ENCODE data around the gene KIF26B.

The KIF26B gene

DNA sequence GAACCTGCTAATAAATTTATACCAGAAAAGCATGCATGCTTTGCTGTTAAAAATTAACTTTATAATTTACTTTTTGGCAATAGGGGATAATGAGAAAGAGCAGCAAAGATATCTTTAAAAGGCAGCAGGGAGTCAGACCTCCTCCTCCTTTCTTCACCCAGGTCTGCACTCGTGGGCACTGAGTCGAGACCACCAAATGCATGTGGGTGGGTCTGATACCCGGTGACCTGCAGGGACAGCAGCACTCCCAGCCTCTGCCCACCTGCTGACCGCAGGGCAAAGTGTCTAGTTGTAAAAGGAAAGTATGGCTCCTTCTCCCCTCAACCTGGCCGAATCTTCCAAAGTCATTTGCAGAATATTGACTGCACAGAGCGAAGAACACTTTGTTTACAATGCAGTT lies 43.7 kb upstream of the KIF26B start:
- POLR2A ChIA-PET, result no interaction called here
- no peak for DNase-seq
- H3K27me3 ChIP-seq (replicated peaks in 2 of 5; ENCODE audit: control insufficient read depth in 4 of 5, insufficient read depth in 5 of 5, low read length in 4 of 5), result no peaks in the 10 kb centered on the region
- no peak overlapping the region for H3K27ac ChIP-seq (ENCODE audit: insufficient read depth in 1 of 2, low read depth in 1 of 2, low read length in 2 of 2, poor library complexity in 1 of 2, severe bottlenecking in 2 of 2)
- H3K4me3 ChIP-seq (ENCODE audit: control insufficient read depth in 1 of 7, extremely low read depth in 1 of 7, insufficient read depth in 4 of 7, low read depth in 2 of 7, low read length in 6 of 7), result no peak overlapping the region
- no peaks in the 10 kb centered on the region for H3K9me3 ChIP-seq (ENCODE audit: control extremely low read depth in 1 of 5, control insufficient read depth in 4 of 5, insufficient read depth in 2 of 5, low read depth in 1 of 5, low read length in 4 of 5)
- CTCF ChIA-PET, result no interaction called here
- WGBS (ENCODE audit: insufficient coverage), result 94% methylated on average over 2 of the region's 6 CpGs
- peaks cover 0 to 12% (median 0%) of the 10 kb centered on the region in 4 experiments for H3K4me1 ChIP-seq (ENCODE audit: control extremely low read depth in 1 of 4, control insufficient read depth in 4 of 4, insufficient read depth in 4 of 4, low read length in 3 of 4)
- no peaks in the 10 kb centered on the region for H3K36me3 ChIP-seq (ENCODE audit: control insufficient read depth in 4 of 4, insufficient read depth in 4 of 4, low read length in 3 of 4)

DNA sequence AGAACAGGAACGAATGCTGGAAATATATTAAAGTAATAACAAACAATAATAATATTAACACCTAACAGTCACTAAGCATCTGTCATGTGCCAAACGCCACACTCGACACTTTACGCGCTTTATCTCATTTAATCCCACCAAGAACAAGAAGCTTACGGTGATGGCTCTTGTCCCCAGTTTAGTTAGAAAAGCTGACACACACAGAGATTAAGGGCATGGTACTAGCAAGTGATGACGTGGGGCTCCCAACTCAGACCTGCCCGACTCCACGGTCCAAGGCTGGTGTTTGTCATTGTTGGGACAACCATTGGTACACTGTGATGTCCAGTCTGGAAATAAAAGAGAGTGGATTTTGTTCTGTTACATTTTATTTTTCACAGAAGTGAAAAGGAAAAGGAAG lies 41.1 kb upstream of the KIF26B start:
- no peak for DNase-seq
- Histone ChIP-seq H3K27ac (ENCODE audit: insufficient read depth in 1 of 2, low read depth in 1 of 2, low read length in 2 of 2, poor library complexity in 1 of 2, severe bottlenecking in 2 of 2) (no peak overlapping the region), H3K4me1 (ENCODE audit: control extremely low read depth in 1 of 4, control insufficient read depth in 4 of 4, insufficient read depth in 4 of 4, low read length in 3 of 4) (peaks cover 0 to 10% (median 0%) of the 10 kb centered on the region in 4 experiments), H3K9me3 (ENCODE audit: control extremely low read depth in 1 of 5, control insufficient read depth in 4 of 5, insufficient read depth in 2 of 5, low read depth in 1 of 5, low read length in 4 of 5) (no peaks in the 10 kb centered on the region), H3K36me3 (ENCODE audit: control insufficient read depth in 4 of 4, insufficient read depth in 4 of 4, low read length in 3 of 4) (no peaks in the 10 kb centered on the region), H3K4me3 (ENCODE audit: control insufficient read depth in 1 of 7, extremely low read depth in 1 of 7, insufficient read depth in 4 of 7, low read depth in 2 of 7, low read length in 6 of 7) (no peak overlapping the region), H3K27me3 (replicated peaks in 2 of 5; ENCODE audit: control insufficient read depth in 4 of 5, insufficient read depth in 5 of 5, low read length in 4 of 5) (no peaks in the 10 kb centered on the region)
- CTCF ChIA-PET, result no interaction called here
- WGBS (ENCODE audit: insufficient coverage), result 99% methylated on average over 8 of the region's 9 CpGs
- POLR2A ChIA-PET, result no interaction called here

DNA sequence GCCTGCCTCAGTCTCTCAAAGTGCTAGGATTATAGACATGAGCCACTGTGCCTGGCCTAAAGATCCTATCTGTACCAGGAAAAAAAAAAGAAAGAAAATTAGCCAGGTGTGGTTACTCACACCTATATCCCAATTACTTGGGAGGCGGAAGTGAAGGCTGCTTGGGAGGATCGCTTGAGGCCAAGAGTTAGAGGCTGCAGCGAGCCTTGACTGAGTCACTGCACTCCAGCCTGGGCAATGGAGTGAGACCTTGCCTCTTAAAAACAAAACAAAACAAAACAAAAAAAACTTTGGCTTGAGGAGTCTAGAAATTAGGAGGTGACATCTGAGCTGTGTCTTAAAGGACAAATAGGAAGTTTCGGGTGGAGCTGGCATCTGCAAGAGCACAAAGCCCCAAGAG lies 38.7 kb upstream of the KIF26B start:
- H3K9me3 ChIP-seq (ENCODE audit: control extremely low read depth in 1 of 5, control insufficient read depth in 4 of 5, insufficient read depth in 2 of 5, low read depth in 1 of 5, low read length in 4 of 5), result no peaks in the 10 kb centered on the region
- 100% methylated on average over 3 of the region's 4 CpGs for WGBS (ENCODE audit: insufficient coverage)
- H3K4me3 ChIP-seq (ENCODE audit: control insufficient read depth in 1 of 7, extremely low read depth in 1 of 7, insufficient read depth in 4 of 7, low read depth in 2 of 7, low read length in 6 of 7), result no peak overlapping the region
- H3K27ac ChIP-seq (ENCODE audit: insufficient read depth in 1 of 2, low read depth in 1 of 2, low read length in 2 of 2, poor library complexity in 1 of 2, severe bottlenecking in 2 of 2), result no peak overlapping the region
- no peaks in the 10 kb centered on the region for H3K27me3 ChIP-seq (replicated peaks in 2 of 5; ENCODE audit: control insufficient read depth in 4 of 5, insufficient read depth in 5 of 5, low read length in 4 of 5)
- DNase-seq, result no peak
- no peaks in the 10 kb centered on the region for H3K36me3 ChIP-seq (ENCODE audit: control insufficient read depth in 4 of 4, insufficient read depth in 4 of 4, low read length in 3 of 4)
- POLR2A ChIA-PET, result no interaction called here
- CTCF ChIA-PET, result no interaction called here
- no peaks in the 10 kb centered on the region for H3K4me1 ChIP-seq (ENCODE audit: control extremely low read depth in 1 of 4, control insufficient read depth in 4 of 4, insufficient read depth in 4 of 4, low read length in 3 of 4)

DNA sequence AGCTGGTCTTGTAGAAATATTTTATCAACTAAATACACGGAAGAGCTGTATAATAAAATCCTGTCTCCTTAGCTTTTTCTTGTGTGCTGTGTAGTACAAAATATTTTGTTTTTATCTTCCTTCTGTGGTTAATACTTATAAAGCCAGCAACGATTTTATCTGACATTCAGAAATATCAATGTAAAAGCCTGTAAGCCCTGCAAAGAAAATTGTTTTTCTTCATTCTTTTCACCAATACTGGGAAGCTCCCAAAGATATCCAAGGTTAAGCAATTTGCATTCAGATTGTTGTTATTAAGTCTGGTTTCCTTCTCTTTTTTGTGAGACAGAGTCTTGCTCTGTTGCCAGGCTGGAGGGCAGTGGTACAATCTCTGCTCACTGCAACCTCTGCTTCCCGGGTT lies 38.0 kb upstream of the KIF26B start:
- H3K9me3 ChIP-seq (ENCODE audit: control extremely low read depth in 1 of 5, control insufficient read depth in 4 of 5, insufficient read depth in 2 of 5, low read depth in 1 of 5, low read length in 4 of 5), result no peaks in the 10 kb centered on the region
- WGBS (ENCODE audit: insufficient coverage), result 100% methylated on average over 1 of the region's 3 CpGs
- ChIA-PET POLR2A (no interaction called here), CTCF (interaction anchor here (0.6 kb wide), 1 partner anchor 1366 kb away, joined by 4 read pairs; no protein-coding TSS in a partner anchor)
- H3K27me3 ChIP-seq (replicated peaks in 2 of 5; ENCODE audit: control insufficient read depth in 4 of 5, insufficient read depth in 5 of 5, low read length in 4 of 5), result no peaks in the 10 kb centered on the region
- H3K4me1 ChIP-seq (ENCODE audit: control extremely low read depth in 1 of 4, control insufficient read depth in 4 of 4, insufficient read depth in 4 of 4, low read length in 3 of 4), result no peaks in the 10 kb centered on the region
- no peak overlapping the region for H3K27ac ChIP-seq (ENCODE audit: insufficient read depth in 1 of 2, low read depth in 1 of 2, low read length in 2 of 2, poor library complexity in 1 of 2, severe bottlenecking in 2 of 2)
- DNase-seq, result no peak
- H3K4me3 ChIP-seq (ENCODE audit: control insufficient read depth in 1 of 7, extremely low read depth in 1 of 7, insufficient read depth in 4 of 7, low read depth in 2 of 7, low read length in 6 of 7), result no peak overlapping the region
- H3K36me3 ChIP-seq (ENCODE audit: control insufficient read depth in 4 of 4, insufficient read depth in 4 of 4, low read length in 3 of 4), result no peaks in the 10 kb centered on the region

DNA sequence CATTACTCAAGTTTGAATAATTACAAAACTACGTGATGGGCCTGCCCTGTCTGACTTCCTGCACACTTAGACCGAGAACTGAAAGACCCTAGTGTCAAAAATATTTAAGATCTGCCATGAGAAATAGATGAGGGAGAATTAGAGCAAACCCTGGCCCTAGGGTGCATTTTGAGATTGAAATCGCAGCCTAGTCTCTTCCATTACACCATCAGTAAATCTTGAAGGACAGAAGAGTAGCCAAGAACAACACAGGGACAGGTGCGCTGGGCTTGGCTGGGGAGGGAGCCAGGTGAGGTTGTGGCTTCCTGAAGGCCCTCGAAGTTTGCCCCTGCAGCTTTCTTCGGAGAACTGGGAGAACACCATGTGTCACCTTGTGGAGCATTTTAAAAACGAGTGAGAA lies 36.7 kb upstream of the KIF26B start:
- H3K9me3 ChIP-seq (ENCODE audit: control extremely low read depth in 1 of 5, control insufficient read depth in 4 of 5, insufficient read depth in 2 of 5, low read depth in 1 of 5, low read length in 4 of 5), result no peaks in the 10 kb centered on the region
- no peak overlapping the region for H3K27ac ChIP-seq (ENCODE audit: insufficient read depth in 1 of 2, low read depth in 1 of 2, low read length in 2 of 2, poor library complexity in 1 of 2, severe bottlenecking in 2 of 2)
- ChIA-PET CTCF (no interaction called here), POLR2A (no interaction called here)
- WGBS (ENCODE audit: insufficient coverage), result 96% methylated on average over 6 of the region's 7 CpGs
- no peak overlapping the region for H3K4me3 ChIP-seq (ENCODE audit: control insufficient read depth in 1 of 7, extremely low read depth in 1 of 7, insufficient read depth in 4 of 7, low read depth in 2 of 7, low read length in 6 of 7)
- no peaks in the 10 kb centered on the region for H3K4me1 ChIP-seq (ENCODE audit: control extremely low read depth in 1 of 4, control insufficient read depth in 4 of 4, insufficient read depth in 4 of 4, low read length in 3 of 4)
- H3K27me3 ChIP-seq (replicated peaks in 2 of 5; ENCODE audit: control insufficient read depth in 4 of 5, insufficient read depth in 5 of 5, low read length in 4 of 5), result no peaks in the 10 kb centered on the region
- H3K36me3 ChIP-seq (ENCODE audit: control insufficient read depth in 4 of 4, insufficient read depth in 4 of 4, low read length in 3 of 4), result no peaks in the 10 kb centered on the region
- DNase-seq, result no peak

DNA sequence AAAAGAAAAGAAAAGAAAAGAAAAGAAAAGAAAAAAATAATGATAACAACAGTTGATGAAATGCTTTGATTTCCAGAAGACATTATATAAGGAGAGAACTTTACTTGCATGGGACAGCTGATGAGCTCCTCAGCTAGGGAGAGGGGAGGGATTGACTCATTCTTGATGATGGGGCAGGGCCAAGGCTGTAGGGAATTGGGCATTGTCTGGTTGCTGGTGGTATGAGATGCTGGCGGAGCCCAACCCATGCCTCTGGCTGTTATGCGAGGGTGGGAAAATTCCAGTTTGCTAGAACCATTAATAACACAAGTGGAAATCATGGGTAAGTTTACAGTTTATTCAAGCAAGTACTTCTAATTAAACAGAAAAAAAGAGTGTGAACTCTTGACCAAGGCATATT lies 36.0 kb upstream of the KIF26B start:
- CTCF ChIA-PET, result no interaction called here
- H3K27ac ChIP-seq (ENCODE audit: insufficient read depth in 1 of 2, low read depth in 1 of 2, low read length in 2 of 2, poor library complexity in 1 of 2, severe bottlenecking in 2 of 2), result no peak overlapping the region
- no peak for DNase-seq
- 100% methylated on average over 1 of the region's 2 CpGs for WGBS (ENCODE audit: insufficient coverage)
- no peaks in the 10 kb centered on the region for H3K36me3 ChIP-seq (ENCODE audit: control insufficient read depth in 4 of 4, insufficient read depth in 4 of 4, low read length in 3 of 4)
- no peaks in the 10 kb centered on the region for H3K4me1 ChIP-seq (ENCODE audit: control extremely low read depth in 1 of 4, control insufficient read depth in 4 of 4, insufficient read depth in 4 of 4, low read length in 3 of 4)
- H3K9me3 ChIP-seq (ENCODE audit: control extremely low read depth in 1 of 5, control insufficient read depth in 4 of 5, insufficient read depth in 2 of 5, low read depth in 1 of 5, low read length in 4 of 5), result no peaks in the 10 kb centered on the region
- H3K27me3 ChIP-seq (replicated peaks in 2 of 5; ENCODE audit: control insufficient read depth in 4 of 5, insufficient read depth in 5 of 5, low read length in 4 of 5), result no peaks in the 10 kb centered on the region
- H3K4me3 ChIP-seq (ENCODE audit: control insufficient read depth in 1 of 7, extremely low read depth in 1 of 7, insufficient read depth in 4 of 7, low read depth in 2 of 7, low read length in 6 of 7), result no peak overlapping the region
- POLR2A ChIA-PET, result no interaction called here

DNA sequence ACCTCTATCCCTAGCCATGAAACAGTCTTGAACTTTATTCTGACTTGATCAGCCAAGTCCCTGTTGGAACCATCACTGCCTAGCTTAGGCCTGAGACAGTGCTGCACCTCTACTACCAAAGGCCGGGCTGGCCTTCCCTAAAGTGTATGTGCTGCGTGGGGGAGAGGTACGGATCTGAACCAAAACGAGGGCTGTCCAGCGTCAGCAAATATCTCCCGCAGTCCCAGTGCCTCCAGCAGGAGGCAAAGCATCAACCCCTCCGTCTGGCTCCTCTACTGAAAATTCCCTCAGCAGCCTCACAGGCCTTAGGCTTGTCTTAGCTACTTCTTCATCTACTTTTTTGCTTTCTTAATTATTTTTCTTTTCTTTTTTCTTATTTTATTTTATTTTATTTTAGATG lies 33.3 kb upstream of the KIF26B start:
- no peaks in the 10 kb centered on the region for H3K36me3 ChIP-seq (ENCODE audit: control insufficient read depth in 4 of 4, insufficient read depth in 4 of 4, low read length in 3 of 4)
- no peaks in the 10 kb centered on the region for H3K9me3 ChIP-seq (ENCODE audit: control extremely low read depth in 1 of 5, control insufficient read depth in 4 of 5, insufficient read depth in 2 of 5, low read depth in 1 of 5, low read length in 4 of 5)
- H3K27me3 ChIP-seq (replicated peaks in 2 of 5; ENCODE audit: control insufficient read depth in 4 of 5, insufficient read depth in 5 of 5, low read length in 4 of 5), result no peaks in the 10 kb centered on the region
- WGBS (ENCODE audit: insufficient coverage), result 97% methylated on average over 7 of the region's 7 CpGs
- POLR2A ChIA-PET, result no interaction called here
- no peak overlapping the region for H3K27ac ChIP-seq (ENCODE audit: insufficient read depth in 1 of 2, low read depth in 1 of 2, low read length in 2 of 2, poor library complexity in 1 of 2, severe bottlenecking in 2 of 2)
- no peak for DNase-seq
- H3K4me1 ChIP-seq (ENCODE audit: control extremely low read depth in 1 of 4, control insufficient read depth in 4 of 4, insufficient read depth in 4 of 4, low read length in 3 of 4), result no peaks in the 10 kb centered on the region
- CTCF ChIA-PET, result no interaction called here
- H3K4me3 ChIP-seq (ENCODE audit: control insufficient read depth in 1 of 7, extremely low read depth in 1 of 7, insufficient read depth in 4 of 7, low read depth in 2 of 7, low read length in 6 of 7), result no peak overlapping the region

Data from common myeloid progenitor, CD34-positive (primary cell).